DOHH2 (cell line): ENCODE measurements around the gene EBF3.

Source experiments
- H3F3A ChIP-seq: fragments of 200-600 bp; sonication (generic), shearing (Covaris generic); 2 replicates; pipeline ENCODE4 v1.6.0; 2016; ENCODE audit warnings: antibody characterized with exemption, mild to moderate bottlenecking; ENCODE audit not compliant: control insufficient read depth, insufficient read depth
- H3K27ac ChIP-seq: fragments of 200-600 bp; sonication (generic); 2 replicates; pipeline ENCODE4 v1.5.1; 2014; ENCODE audit warnings: low read depth, mild to moderate bottlenecking, low read length, moderate library complexity
- H3K27me3 ChIP-seq: fragments of 200-600 bp; sonication (generic); 2 replicates; pipeline ENCODE4 v1.6.1; 2014; ENCODE audit warnings: mild to moderate bottlenecking, low read length, mixed read lengths; ENCODE audit not compliant: control insufficient read depth
- H3K36me3 ChIP-seq: fragments of 200-600 bp; sonication (generic); 2 replicates; pipeline ENCODE4 v1.6.1; 2014; ENCODE audit warnings: mild to moderate bottlenecking, low read length, moderate library complexity, mixed read lengths; ENCODE audit not compliant: control insufficient read depth
- H3K4me1 ChIP-seq: fragments of 200-600 bp; sonication (generic); 2 replicates; pipeline ENCODE4 v1.6.1; 2014; ENCODE audit warnings: mild to moderate bottlenecking, low read length, mixed read lengths; ENCODE audit not compliant: control insufficient read depth
- H3K4me2 ChIP-seq: fragments of 200-600 bp; sonication (generic); 2 replicates; pipeline ENCODE4 v1.6.0; 2014; ENCODE audit warnings: mild to moderate bottlenecking, low read length, moderate library complexity
- H3K4me3 ChIP-seq: fragments of 200-600 bp; sonication (generic); 2 replicates; pipeline ENCODE4 v1.5.1; 2014; ENCODE audit warnings: mild to moderate bottlenecking, low read length, mixed read lengths
- H3K79me2 ChIP-seq: fragments of 200-600 bp; sonication (generic); 2 replicates; pipeline ENCODE4 v1.6.1; 2014; ENCODE audit warnings: mild to moderate bottlenecking, low read length, mixed read lengths; ENCODE audit not compliant: control insufficient read depth
- H3K9me2 ChIP-seq: fragments of 200-600 bp; sonication (generic); replicated peaks from 2 replicates; pipeline ENCODE4 v1.6.1; 2014; ENCODE audit warnings: mild to moderate bottlenecking, low read length, mixed read lengths; ENCODE audit not compliant: control insufficient read depth
- H3K9me3 ChIP-seq: fragments of 200-600 bp; sonication (generic); 2 replicates; pipeline ENCODE4 v1.6.1; 2014; ENCODE audit warnings: antibody characterized with exemption, low read length, mixed read lengths; ENCODE audit not compliant: control insufficient read depth, insufficient read depth
- H4K20me1 ChIP-seq: fragments of 200-600 bp; sonication (generic); 2 replicates; pipeline ENCODE4 v1.6.0; 2014; ENCODE audit warnings: low read depth, mild to moderate bottlenecking, antibody characterized with exemption, low read length, moderate library complexity; ENCODE audit not compliant: control insufficient read depth, insufficient read depth
- CTCF ChIP-seq: fragments of 200-600 bp; sonication (generic); IDR thresholded peaks from one replicate; pipeline ENCODE4 v1.5.1; 2014; ENCODE audit warnings: antibody characterized with exemption, mild to moderate bottlenecking, low read depth, low read length; ENCODE audit not compliant: poor library complexity, severe bottlenecking
- EZH2phosphoT487 ChIP-seq: fragments of 200-600 bp; sonication (generic); IDR thresholded peaks from 2 replicates; pipeline ENCODE4 v1.6.1; 2017; ENCODE audit warnings: borderline replicate concordance, mild to moderate bottlenecking, antibody characterized with exemption, low read length, moderate library complexity, mixed read lengths

EBF3 gene

GRCh38 chr10:129851941-129852640, 112.0 kb downstream of the EBF3 start:
- no peak for TF ChIP-seq EZH2phosphoT487
- TF ChIP-seq CTCF: no peak
- H3K27me3 ChIP-seq: no peaks in the 10 kb centered on the region

DNA sequence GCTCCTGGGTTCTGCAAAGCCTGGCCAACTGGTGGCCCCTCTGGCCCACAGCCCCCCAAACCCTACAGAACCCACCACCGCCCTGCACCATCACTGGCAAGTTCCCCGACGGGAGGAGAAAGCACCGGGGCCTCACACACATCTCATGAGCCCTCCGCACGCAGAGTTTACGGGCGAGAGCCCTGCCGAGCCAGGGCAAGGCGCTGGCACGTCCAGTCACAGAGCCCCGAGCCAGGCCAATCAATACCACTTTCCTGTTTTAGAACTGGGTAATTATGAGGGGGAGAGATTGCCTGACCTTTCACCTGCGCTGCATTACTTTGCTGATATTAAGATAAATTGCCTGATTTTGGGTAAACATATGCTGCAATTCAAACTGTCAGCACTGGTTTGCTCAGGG, 113.3 kb downstream of the EBF3 start:
- H3K79me2 ChIP-seq: no peaks in the 10 kb centered on the region
- no peaks in the 10 kb centered on the region for H3F3A ChIP-seq
- H4K20me1 ChIP-seq: no peaks in the 10 kb centered on the region
- H3K27ac ChIP-seq: no peak overlapping the region
- no peaks in the 10 kb centered on the region for H3K9me3 ChIP-seq
- H3K4me3 ChIP-seq: no peak overlapping the region
- H3K4me2 ChIP-seq: no peak overlapping the region
- TF ChIP-seq CTCF (no peak), EZH2phosphoT487 (no peak)
- H3K9me2 ChIP-seq: no peaks in the 10 kb centered on the region
- no peaks in the 10 kb centered on the region for H3K36me3 ChIP-seq
- no peaks in the 10 kb centered on the region for H3K27me3 ChIP-seq
- H3K4me1 ChIP-seq: no peaks in the 10 kb centered on the region

More at GRCh38 chr10:129851941-129852640, 112.0 kb downstream of the EBF3 start:
- no peaks in the 10 kb centered on the region for H4K20me1 ChIP-seq
- H3K4me1 ChIP-seq: no peaks in the 10 kb centered on the region
- H3K9me3 ChIP-seq: no peaks in the 10 kb centered on the region
- H3K36me3 ChIP-seq: no peaks in the 10 kb centered on the region
- no peak overlapping the region for H3K4me2 ChIP-seq
- H3K27ac ChIP-seq: no peak overlapping the region
- H3F3A ChIP-seq: no peaks in the 10 kb centered on the region
- H3K4me3 ChIP-seq: no peak overlapping the region
- no peaks in the 10 kb centered on the region for H3K79me2 ChIP-seq
- H3K9me2 ChIP-seq: no peaks in the 10 kb centered on the region

DNA sequence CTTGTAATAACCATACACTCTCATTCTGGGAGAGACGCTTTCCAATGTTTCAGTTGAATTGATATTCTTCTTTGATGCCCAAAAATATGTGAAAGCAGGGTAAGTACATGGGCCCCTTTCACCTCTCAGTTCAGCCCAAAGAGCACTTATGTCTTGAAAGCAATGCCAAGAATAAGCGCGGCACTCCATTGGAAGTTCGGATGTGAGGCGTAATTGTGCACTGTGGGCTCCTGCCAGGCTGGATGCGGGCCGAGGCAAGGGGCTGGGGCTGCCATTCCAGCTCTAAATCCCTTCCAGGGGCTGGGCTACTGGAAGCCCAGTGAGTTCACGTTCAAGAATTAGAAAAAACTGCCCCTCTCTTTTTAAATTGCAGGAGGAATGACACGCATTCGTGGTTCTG, 113.8 kb downstream of the EBF3 start:
- H3K27ac ChIP-seq: no peak overlapping the region
- no peaks in the 10 kb centered on the region for H3K79me2 ChIP-seq
- no peaks in the 10 kb centered on the region for H3K9me3 ChIP-seq
- H3K4me3 ChIP-seq: no peak overlapping the region
- TF ChIP-seq CTCF (no peak), EZH2phosphoT487 (no peak)
- no peaks in the 10 kb centered on the region for H4K20me1 ChIP-seq
- no peaks in the 10 kb centered on the region for H3F3A ChIP-seq
- H3K4me1 ChIP-seq: no peaks in the 10 kb centered on the region
- H3K27me3 ChIP-seq: no peaks in the 10 kb centered on the region
- H3K9me2 ChIP-seq: no peaks in the 10 kb centered on the region
- no peak overlapping the region for H3K4me2 ChIP-seq
- H3K36me3 ChIP-seq: no peaks in the 10 kb centered on the region
